ENCODE results near the gene CD82.

Gene CD82

DNA sequence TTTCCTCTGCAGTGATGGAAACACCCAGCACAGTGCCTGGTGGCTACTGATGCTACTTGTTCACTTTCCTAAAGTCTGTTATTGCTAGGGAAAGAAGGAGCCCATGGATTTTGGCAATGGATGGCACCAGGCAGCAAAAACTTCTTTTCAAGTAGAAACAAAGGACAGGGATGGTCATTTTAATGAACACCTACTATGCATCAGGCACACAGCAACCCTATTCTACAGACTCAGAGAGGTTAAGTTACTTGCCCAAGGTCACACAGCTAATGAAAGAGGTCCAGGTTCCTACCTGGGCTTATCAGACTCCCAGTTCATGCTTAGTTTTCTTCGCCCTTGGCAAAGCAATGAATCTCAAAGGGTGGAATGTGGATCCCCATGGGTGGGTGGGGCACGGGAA lies 36.9 kb upstream of the CD82 start:
- TF ChIP-seq ZFX (IDR thresholded peaks at IDR 0.05; ENCODE audit: borderline replicate concordance) = no peak
- TF ChIP-seq, protein P1, sequence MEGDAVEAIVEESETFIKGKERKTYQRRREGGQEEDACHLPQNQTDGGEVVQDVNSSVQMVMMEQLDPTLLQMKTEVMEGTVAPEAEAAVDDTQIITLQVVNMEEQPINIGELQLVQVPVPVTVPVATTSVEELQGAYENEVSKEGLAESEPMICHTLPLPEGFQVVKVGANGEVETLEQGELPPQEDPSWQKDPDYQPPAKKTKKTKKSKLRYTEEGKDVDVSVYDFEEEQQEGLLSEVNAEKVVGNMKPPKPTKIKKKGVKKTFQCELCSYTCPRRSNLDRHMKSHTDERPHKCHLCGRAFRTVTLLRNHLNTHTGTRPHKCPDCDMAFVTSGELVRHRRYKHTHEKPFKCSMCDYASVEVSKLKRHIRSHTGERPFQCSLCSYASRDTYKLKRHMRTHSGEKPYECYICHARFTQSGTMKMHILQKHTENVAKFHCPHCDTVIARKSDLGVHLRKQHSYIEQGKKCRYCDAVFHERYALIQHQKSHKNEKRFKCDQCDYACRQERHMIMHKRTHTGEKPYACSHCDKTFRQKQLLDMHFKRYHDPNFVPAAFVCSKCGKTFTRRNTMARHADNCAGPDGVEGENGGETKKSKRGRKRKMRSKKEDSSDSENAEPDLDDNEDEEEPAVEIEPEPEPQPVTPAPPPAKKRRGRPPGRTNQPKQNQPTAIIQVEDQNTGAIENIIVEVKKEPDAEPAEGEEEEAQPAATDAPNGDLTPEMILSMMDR (IDR thresholded peaks at IDR 0.05) = no peak

DNA sequence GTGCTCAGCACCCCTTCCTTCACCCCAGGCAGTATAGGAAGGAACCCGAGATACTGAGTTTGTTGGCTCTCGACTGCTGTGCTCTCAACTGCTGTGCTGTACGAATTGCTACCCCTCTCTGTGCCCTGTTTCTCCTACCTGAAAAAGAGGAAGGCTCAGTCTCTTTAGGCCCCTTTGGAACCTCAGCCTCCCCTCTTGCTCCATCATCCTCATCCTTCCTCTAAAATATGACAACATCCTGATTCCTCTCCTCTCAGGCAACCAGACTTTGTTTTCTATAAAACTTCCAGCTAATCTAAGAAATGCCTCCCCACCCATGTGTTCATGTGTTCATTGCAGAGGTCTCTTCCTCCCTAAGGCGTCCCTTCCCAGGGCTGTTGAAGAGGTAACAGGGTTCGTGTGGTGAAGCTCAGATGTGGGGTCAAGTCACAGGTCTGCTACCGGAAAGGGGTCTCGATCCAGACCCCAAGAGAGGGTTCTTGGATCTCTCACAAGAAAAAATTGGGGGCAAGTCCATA lies 35.5 kb upstream of the CD82 start:
- TF ChIP-seq ZFX (IDR thresholded peaks at IDR 0.05; ENCODE audit: borderline replicate concordance) = no peak
- TF ChIP-seq, protein P1 (IDR thresholded peaks at IDR 0.05) = no peak
- H3K27ac ChIP-seq = no peak overlapping the region

More for the DNA sequence above, 36.9 kb upstream of the CD82 start:
- no peak overlapping the region for H3K27ac ChIP-seq

DNA sequence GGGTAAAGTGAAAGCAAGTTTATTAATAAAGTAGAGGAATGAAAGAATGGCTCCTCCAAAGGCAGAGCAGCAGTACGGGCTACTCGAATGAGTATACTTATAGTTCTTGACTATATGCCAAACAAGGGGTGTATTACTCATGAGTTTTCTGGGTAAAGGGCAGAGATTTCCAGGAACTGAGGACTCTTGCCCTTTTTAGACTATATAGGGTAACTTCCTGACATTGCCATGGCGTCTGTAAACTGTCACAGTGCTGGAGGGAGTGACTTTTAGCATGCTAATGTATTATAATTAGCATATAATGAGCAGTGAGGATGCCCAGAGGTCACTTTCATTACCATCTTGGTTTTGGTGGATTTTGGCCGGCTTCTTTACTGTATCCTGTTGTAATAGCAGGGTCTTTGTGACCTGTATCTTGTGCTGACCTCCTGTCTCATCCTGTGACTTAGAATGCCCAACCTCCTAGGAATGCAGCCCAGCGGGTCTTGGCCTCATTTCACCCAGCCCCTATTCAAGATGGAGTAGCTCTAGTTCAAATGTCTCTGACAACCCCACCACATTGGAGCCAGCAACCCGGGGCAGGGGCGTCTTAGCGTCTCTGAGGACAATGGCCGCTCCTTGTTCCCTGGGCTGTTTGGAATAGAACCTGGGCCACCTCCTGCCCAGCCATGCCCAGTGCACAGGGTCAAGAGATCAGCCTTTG lies 34.9 kb upstream of the CD82 start:
- H3K27ac ChIP-seq = no peak overlapping the region
- no peak for TF ChIP-seq ZFX (IDR thresholded peaks at IDR 0.05; ENCODE audit: borderline replicate concordance)
- TF ChIP-seq, protein P1 (IDR thresholded peaks at IDR 0.05) = no peak

DNA sequence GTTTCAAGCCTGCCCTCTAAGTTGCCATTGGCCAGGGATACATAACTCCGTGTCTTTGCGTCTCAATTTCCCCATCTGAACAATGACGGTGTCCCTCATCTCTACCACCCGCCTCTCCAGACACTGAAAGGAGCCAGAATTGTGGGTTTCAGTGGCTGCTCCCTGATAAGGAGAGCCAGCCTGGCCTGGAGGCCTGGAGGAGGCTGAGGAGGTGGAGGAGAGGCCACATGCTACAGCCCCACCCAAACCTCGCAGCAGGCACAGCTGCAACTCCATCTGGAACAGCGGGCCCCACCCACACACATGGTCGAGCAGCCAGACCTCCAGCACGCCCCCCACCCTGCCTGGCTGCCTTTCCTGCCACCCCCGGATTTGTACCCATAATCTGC lies 34.4 kb upstream of the CD82 start:
- H3K27ac ChIP-seq = no peak overlapping the region

DNA sequence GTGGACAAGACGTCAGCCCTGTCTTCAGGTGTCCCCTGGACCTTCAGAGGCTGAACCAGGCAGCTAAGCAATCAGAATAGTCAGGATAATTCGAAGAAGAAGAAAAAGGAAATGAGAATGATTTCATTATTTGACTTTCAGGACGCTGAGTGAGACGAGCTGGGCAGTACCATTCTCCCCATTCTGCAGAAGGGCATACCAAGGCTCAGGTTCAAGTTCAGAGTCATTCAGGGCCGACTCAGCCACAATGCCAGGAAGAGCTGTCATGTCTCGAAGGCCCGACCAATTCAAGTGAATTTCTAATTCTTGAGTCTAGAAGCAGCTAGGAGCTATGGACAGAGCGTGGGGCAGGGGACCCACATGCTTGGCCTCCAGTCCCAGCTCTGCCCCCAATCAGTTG lies 33.8 kb upstream of the CD82 start:
- TF ChIP-seq, protein P1 (IDR thresholded peaks at IDR 0.05) = no peak
- no peak for TF ChIP-seq ZFX (IDR thresholded peaks at IDR 0.05; ENCODE audit: borderline replicate concordance)
- no peak overlapping the region for H3K27ac ChIP-seq

More for the DNA sequence above, 34.4 kb upstream of the CD82 start:
- TF ChIP-seq, protein P1 (IDR thresholded peaks at IDR 0.05) = no peak
- no peak for TF ChIP-seq ZFX (IDR thresholded peaks at IDR 0.05; ENCODE audit: borderline replicate concordance)

DNA sequence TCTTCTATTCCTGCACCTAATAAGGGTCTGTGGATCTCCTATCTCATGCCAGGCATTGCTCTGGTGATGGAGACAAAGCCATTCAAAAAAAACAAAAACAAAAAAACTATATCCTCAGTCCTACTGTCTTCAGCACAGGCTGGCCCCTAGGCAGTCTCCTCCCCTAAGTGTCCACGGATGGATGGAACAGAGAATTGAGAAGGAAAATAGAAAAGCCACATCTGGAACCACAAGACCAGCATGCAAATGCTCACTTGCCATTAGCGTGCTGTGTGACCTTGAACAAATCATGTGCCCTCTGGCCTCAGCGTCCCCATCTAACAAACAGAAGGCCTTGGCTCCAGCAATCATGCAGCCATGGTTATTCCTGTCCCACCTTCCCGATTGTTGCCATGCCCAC lies 32.7 kb upstream of the CD82 start:
- no peak overlapping the region for H3K27ac ChIP-seq
- TF ChIP-seq, protein P1 (IDR thresholded peaks at IDR 0.05) = no peak
- no peak for TF ChIP-seq ZFX (IDR thresholded peaks at IDR 0.05; ENCODE audit: borderline replicate concordance)

DNA sequence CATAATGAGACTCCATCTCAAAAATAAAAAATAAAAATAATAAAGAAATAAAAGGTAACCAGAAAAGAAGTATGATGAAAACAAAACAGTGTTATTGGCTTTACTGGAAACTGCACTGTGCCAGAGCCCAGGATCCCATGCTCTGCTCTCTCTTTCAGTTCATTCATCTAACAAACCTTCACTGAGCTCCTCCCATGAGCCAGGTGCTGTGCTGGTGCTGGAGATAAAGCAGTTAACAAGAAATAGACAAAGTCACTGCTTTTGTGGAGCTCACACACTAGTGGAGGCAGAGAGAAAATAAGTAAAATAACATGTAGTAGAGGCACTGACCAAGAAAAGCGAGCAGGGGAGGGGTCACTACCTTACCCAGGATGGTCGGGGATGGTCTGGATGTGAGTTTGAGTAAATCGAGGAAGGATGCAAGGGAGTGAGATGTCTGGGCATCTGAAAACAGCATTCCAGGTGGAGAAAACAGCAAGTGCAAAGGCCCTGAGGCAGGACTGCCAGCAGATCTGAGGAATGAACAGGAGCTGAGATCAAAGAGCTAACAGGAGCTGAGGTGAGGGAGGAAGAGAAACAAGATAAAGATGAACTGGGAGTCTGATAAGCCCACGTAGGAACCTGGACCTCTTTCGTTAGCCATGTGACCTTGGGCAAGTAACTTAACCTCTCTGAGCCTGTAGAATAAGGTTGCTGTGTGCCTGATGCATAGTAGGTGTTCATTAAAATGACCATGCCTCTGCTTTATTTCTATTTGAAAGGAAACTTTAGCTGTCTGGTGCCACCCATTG lies 31.3 kb upstream of the CD82 start:
- TF ChIP-seq, protein P1 (IDR thresholded peaks at IDR 0.05) = no peak
- TF ChIP-seq ZFX (IDR thresholded peaks at IDR 0.05; ENCODE audit: borderline replicate concordance) = no peak
- H3K27ac ChIP-seq = no peak overlapping the region
